ENCODE measurements around the gene GAST. TPM values are rescaled to one million over a fixed set of nuclear protein-coding genes. Genes with fewer than 3 reads are reported as not detected.

Gene GAST
- total and polyA plus RNA-seq, 9 of the 15 experiments (the other 6 are each of a cell fraction or from before 2014, with no cell fraction given), result not detected

- TF ChIP-seq RBM25 (IDR thresholded peaks at IDR 0.05; ENCODE audit: low read depth, low read length, severe bottlenecking), result no peak
- no peak; the same call in 1 of the 2 replicates for TF ChIP-seq ZNF263 (CRISPR knock-in tag; IDR thresholded peaks at IDR 0.05; ENCODE audit: borderline replicate concordance)
- TF ChIP-seq PHF8 (IDR thresholded peaks at IDR 0.05; ENCODE audit: borderline replicate concordance, low read length), result 0 out of 2 replicates have a peak, but pooled peaks have one; percentile 18
- no peak for TF ChIP-seq ZNF324 (CRISPR knock-in tag; IDR thresholded peaks at IDR 0.05)
- TF ChIP-seq ARNT (IDR thresholded peaks at IDR 0.05), result 0 out of 4 replicates have a peak, but pooled peaks of 1 of the 2 experiments have one; percentile 39
- no peak for TF ChIP-seq ZNF3 (CRISPR knock-in tag; IDR thresholded peaks at IDR 0.05)
- no peak for TF ChIP-seq HDAC8 (tag; IDR thresholded peaks at IDR 0.05)
- no peak for TF ChIP-seq ZNF280B (CRISPR knock-in tag; IDR thresholded peaks at IDR 0.05)
- no peak for TF ChIP-seq CBX2 (IDR thresholded peaks at IDR 0.05; ENCODE audit: insufficient read depth, low read length, poor library complexity, severe bottlenecking)
- peak; percentile 12; the same call in 1 of the 2 replicates for TF ChIP-seq XRCC5 (IDR thresholded peaks at IDR 0.05; ENCODE audit: low read depth, low read length)
- no peak for TF ChIP-seq BCLAF1 (IDR thresholded peaks at IDR 0.05; ENCODE audit: borderline replicate concordance in 1 of 2, control insufficient read depth in 1 of 2, low read depth in 2 of 2, low read length in 1 of 2)
- peak; percentile 33; the same call in 1 of the 2 replicates for TF ChIP-seq HDAC2 (IDR thresholded peaks at IDR 0.05)
- TF ChIP-seq HMGN3 (IDR thresholded peaks at IDR 0.05; ENCODE audit: borderline replicate concordance, extremely low read depth, insufficient read length, low read depth, low read length), result peak; percentile 19
- TF ChIP-seq ZSCAN32 (CRISPR knock-in tag; IDR thresholded peaks at IDR 0.05), result no peak
- no peak for TF ChIP-seq ZNF507 (tag; conservative IDR thresholded peaks at IDR 0.05)
- TF ChIP-seq NR2C2 (CRISPR knock-in tag; IDR thresholded peaks at IDR 0.05), result 0 out of 2 replicates have a peak, but pooled peaks have one; percentile 63
- peak; percentile 64; the same call in 1 of the 2 replicates for TF ChIP-seq NR2C2 (tag; IDR thresholded peaks at IDR 0.05)
- TF ChIP-seq NELFE (IDR thresholded peaks at IDR 0.05; ENCODE audit: insufficient read depth, insufficient read length), result no peak
- no peak for TF ChIP-seq MYBL2 (IDR thresholded peaks at IDR 0.05; ENCODE audit: low read depth)
- no peak for TF ChIP-seq MYBL2 (CRISPR knock-in tag; IDR thresholded peaks at IDR 0.05; ENCODE audit: borderline replicate concordance)
- no peak for TF ChIP-seq SMARCC2 (IDR thresholded peaks at IDR 0.05; ENCODE audit: low read depth)
- TF ChIP-seq CEBPB (tag; IDR thresholded peaks at IDR 0.05), result no peak
- no peak for TF ChIP-seq ZBTB1 (CRISPR knock-in tag; IDR thresholded peaks at IDR 0.05; ENCODE audit: borderline replicate concordance, low read depth)
- no peak for TF ChIP-seq FOXJ3 (CRISPR knock-in tag; IDR thresholded peaks at IDR 0.05)
Observed at GRCh38 chr17:41667280-41668041, 44.7 kb upstream of the GAST start (continued).
